HepG2 (cell line): ENCODE data around the gene DNAAF9. TPM values are rescaled to one million over a fixed set of nuclear protein-coding genes. Genes with fewer than 3 reads are reported as not detected.

ENCODE experiments used
- AKAP8 ChIP-seq: sonication (generic); formaldehyde crosslinking; IDR thresholded peaks from 2 replicates; pipeline ENCODE4 v1.5.1; 2020; ENCODE audit warnings: mild to moderate bottlenecking, missing genetic modification reagents
- CBX5 ChIP-seq: sonication (generic); formaldehyde crosslinking; IDR thresholded peaks from 2 replicates; pipeline ENCODE4 v1.4.0; 2020; ENCODE audit warnings: missing genetic modification reagents, borderline replicate concordance
- E2F5 ChIP-seq: sonication (generic); formaldehyde crosslinking; conservative IDR thresholded peaks from 2 replicates; pipeline ENCODE4 v1.4.0; 2020; ENCODE audit warnings: missing genetic modification reagents
- EEA1 ChIP-seq: sonication (generic); formaldehyde crosslinking; IDR thresholded peaks from 2 replicates; pipeline ENCODE4 v1.5.1; 2020; ENCODE audit warnings: mild to moderate bottlenecking, missing genetic modification reagents, borderline replicate concordance
- FOXA1 ChIP-seq, 2 experiments: fragments of 450-650 bp in 1 of 2; sonication (generic) in 1 of 2; formaldehyde crosslinking in 1 of 2; IDR thresholded peaks; 2 replicates each; pipeline versions ENCODE4 v1.4.0 to v1.6.1; 2016 to 2020; ENCODE audit warnings: missing genetic modification reagents in 1 of 2
- GTF2F1 ChIP-seq: fragments of 150-350 bp; IDR thresholded peaks from 2 replicates; pipeline ENCODE4 v1.6.1; 2014; ENCODE audit warnings: low read length
- KDM6A ChIP-seq: IDR thresholded peaks from 2 replicates; pipeline ENCODE4 v1.6.1; 2016; ENCODE audit warnings: low read depth
- MAFK ChIP-seq, 2 experiments: IDR thresholded peaks in 1 of 2; conservative IDR thresholded peaks in 1 of 2; 2 replicates each; pipeline ENCODE4 v1.6.1; 2011; ENCODE audit warnings: improper control_type of control experiment in 2 of 2, low read length in 2 of 2
- MTA3 ChIP-seq: sonication (generic); formaldehyde crosslinking; IDR thresholded peaks from 2 replicates; pipeline ENCODE4 v1.4.0; 2020; ENCODE audit warnings: missing genetic modification reagents
- NR1H2 ChIP-seq: sonication (generic); formaldehyde crosslinking; IDR thresholded peaks from 2 replicates; pipeline ENCODE4 v1.8.1; 2022; ENCODE audit warnings: low read depth, missing genetic modification reagents, borderline replicate concordance
- REPIN1 ChIP-seq: sonication (generic); formaldehyde crosslinking; IDR thresholded peaks from 2 replicates; pipeline ENCODE4 v1.8.0; 2022; ENCODE audit warnings: missing genetic modification reagents, low read depth, mild to moderate bottlenecking, borderline replicate concordance
- SYNCRIP ChIP-seq: fragments of 200-400 bp; formaldehyde crosslinking; IDR thresholded peaks from 2 replicates; pipeline ENCODE4 v1.6.1; 2018; ENCODE audit warnings: mild to moderate bottlenecking, low read depth, low read length; ENCODE audit not compliant: insufficient read depth
- TCF7 ChIP-seq: sonication (generic); IDR thresholded peaks from 2 replicates; pipeline ENCODE4 v1.6.1; 2016; ENCODE audit warnings: antibody characterized with exemption, low read depth
- ZNF432 ChIP-seq: sonication (generic); formaldehyde crosslinking; IDR thresholded peaks from 2 replicates; pipeline ENCODE4 v1.5.0; 2020; ENCODE audit warnings: missing genetic modification reagents, mild to moderate bottlenecking, borderline replicate concordance
- ZNF589 ChIP-seq: sonication (generic); formaldehyde crosslinking; conservative IDR thresholded peaks from 2 replicates; pipeline ENCODE4 v1.8.0; 2022; ENCODE audit warnings: mild to moderate bottlenecking, moderate library complexity, missing genetic modification reagents
- ZSCAN21 ChIP-seq: sonication (generic); formaldehyde crosslinking; IDR thresholded peaks from 2 replicates; pipeline ENCODE4 v1.8.0; 2022; ENCODE audit warnings: mild to moderate bottlenecking, missing genetic modification reagents, moderate library complexity, borderline replicate concordance
- polyA plus RNA-seq, 8 experiments: library from polyadenylated mRNA; depleted of rRNA in 3 of 8; stranded (reverse) in 7 of 8; unstranded in 1 of 8; fragments of >200 nt; fragmentation: Illumina TruSeq in 4 of 8; extraction: Trizol in 4 of 8; gene quantifications; 2 replicates each; pipeline versions ENCODE4 v1.2.1 to v1.2.3, GENCODE V29; 2011 to 2016; ENCODE audit warnings: low read depth in 4 of 8, missing spikeins in 1 of 8, mixed read lengths in 1 of 8; ENCODE audit not compliant: insufficient read depth in 1 of 8
- total RNA-seq, 5 experiments: library from RNA; depleted of rRNA; stranded (reverse); fragments of >200 nt; fragmentation: Illumina TruSeq; extraction: Trizol; gene quantifications; 2 replicates each; pipeline ENCODE4 v1.2.3, GENCODE V29; 2016; ENCODE audit warnings: low read depth in 1 of 5
- TF ChIP-seq, protein P1 (sequence below): IDR thresholded peaks from 2 replicates; pipeline ENCODE4 v1.6.1; 2016; ENCODE audit warnings: missing biosample characterization, missing genetic modification reagents, low read depth
- TF ChIP-seq, protein P2 (sequence below): sonication (generic); formaldehyde crosslinking; IDR thresholded peaks from 2 replicates; pipeline ENCODE4 v1.4.0; 2020; ENCODE audit warnings: missing genetic modification reagents, borderline replicate concordance
- TF ChIP-seq, protein P3 (sequence below): sonication (generic); formaldehyde crosslinking; IDR thresholded peaks from 2 replicates; pipeline ENCODE4 v1.9.0; 2022; ENCODE audit warnings: missing genetic modification reagents, mild to moderate bottlenecking, borderline replicate concordance

Gene DNAAF9
- total and polyA plus RNA-seq, 2 of the 13 experiments (the other 11 are each of a cell fraction or from before 2014, with no cell fraction given), result 10.5 to 14.9 TPM

GRCh38 chr20:3407771-3408637 is 535 bp upstream of the DNAAF9 start (continued):
- TF ChIP-seq ZSCAN21 (peak; percentile 84), ZNF589 (CRISPR knock-in tag) (peak; percentile 23; the same call in 1 of the 2 replicates), EEA1 (CRISPR knock-in tag) (0 out of 2 replicates have a peak, but pooled peaks have one; percentile 66), KDM6A (CRISPR knock-in tag) (no peak), E2F5 (CRISPR knock-in tag) (no peak), MTA3 (CRISPR knock-in tag) (no peak), CBX5 (CRISPR knock-in tag) (peak; percentile 68; the same call in 1 of the 2 replicates), GTF2F1 (no peak), SYNCRIP (no peak), TCF7 (no peak), AKAP8 (CRISPR knock-in tag) (no peak; the same call in 1 of the 2 replicates), REPIN1 (CRISPR knock-in tag) (no peak), FOXA1 (IDR thresholded peaks at IDR 0.05) (no peak), FOXA1 (CRISPR knock-in tag; IDR thresholded peaks at IDR 0.05) (no peak), ZNF432 (CRISPR knock-in tag) (0 out of 2 replicates have a peak, but pooled peaks have one; percentile 22), NR1H2 (CRISPR knock-in tag) (no peak; the same call in 1 of the 2 replicates), MAFK (conservative IDR thresholded peaks at IDR 0.05 in 1 of 2, IDR thresholded peaks at IDR 0.05 in 1 of 2; ENCODE audit: low read length in 2 of 2) (no peak)
- TF ChIP-seq, protein P1, sequence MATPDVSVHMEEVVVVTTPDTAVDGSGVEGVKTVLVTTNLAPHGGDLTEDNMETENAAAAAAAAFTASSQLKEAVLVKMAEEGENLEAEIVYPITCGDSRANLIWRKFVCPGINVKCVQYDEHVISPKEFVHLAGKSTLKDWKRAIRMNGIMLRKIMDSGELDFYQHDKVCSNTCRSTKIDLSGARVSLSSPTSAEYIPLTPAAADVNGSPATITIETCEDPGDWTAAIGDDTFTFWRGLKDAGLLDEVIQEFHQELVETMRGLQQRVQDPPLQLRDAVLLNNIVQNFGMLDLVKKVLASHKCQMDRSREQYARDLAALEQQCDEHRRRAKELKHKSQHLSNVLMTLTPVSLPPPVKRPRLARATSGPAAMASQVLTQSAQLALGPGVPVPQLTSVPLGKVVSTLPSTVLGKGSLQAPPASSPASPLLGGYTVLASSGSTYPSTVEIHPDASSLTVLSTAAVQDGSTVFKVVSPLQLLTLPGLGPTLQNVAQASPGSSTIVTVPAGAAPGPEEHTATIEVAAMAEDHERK (CRISPR knock-in tag), result no peak; the same call in 1 of the 2 replicates
- TF ChIP-seq, protein P2, sequence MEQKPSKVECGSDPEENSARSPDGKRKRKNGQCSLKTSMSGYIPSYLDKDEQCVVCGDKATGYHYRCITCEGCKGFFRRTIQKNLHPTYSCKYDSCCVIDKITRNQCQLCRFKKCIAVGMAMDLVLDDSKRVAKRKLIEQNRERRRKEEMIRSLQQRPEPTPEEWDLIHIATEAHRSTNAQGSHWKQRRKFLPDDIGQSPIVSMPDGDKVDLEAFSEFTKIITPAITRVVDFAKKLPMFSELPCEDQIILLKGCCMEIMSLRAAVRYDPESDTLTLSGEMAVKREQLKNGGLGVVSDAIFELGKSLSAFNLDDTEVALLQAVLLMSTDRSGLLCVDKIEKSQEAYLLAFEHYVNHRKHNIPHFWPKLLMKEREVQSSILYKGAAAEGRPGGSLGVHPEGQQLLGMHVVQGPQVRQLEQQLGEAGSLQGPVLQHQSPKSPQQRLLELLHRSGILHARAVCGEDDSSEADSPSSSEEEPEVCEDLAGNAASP (CRISPR knock-in tag), result no peak; the same call in none of the 2 replicates
- TF ChIP-seq, protein P3, sequence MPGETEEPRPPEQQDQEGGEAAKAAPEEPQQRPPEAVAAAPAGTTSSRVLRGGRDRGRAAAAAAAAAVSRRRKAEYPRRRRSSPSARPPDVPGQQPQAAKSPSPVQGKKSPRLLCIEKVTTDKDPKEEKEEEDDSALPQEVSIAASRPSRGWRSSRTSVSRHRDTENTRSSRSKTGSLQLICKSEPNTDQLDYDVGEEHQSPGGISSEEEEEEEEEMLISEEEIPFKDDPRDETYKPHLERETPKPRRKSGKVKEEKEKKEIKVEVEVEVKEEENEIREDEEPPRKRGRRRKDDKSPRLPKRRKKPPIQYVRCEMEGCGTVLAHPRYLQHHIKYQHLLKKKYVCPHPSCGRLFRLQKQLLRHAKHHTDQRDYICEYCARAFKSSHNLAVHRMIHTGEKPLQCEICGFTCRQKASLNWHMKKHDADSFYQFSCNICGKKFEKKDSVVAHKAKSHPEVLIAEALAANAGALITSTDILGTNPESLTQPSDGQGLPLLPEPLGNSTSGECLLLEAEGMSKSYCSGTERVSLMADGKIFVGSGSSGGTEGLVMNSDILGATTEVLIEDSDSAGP (CRISPR knock-in tag), result no peak; the same call in 1 of the 2 replicates
